Prostate gland (tissue), 2 donors: ENCODE data around the gene P3H2.

Experiments used
- POLR2A ChIP-seq: fragments of 450-650 bp; IDR thresholded peaks from one replicate; pipeline ENCODE4 v1.6.1; 2016; ENCODE audit warnings: antibody characterized with exemption, mild to moderate bottlenecking
- TF ChIP-seq, protein P1 (sequence below), 4 experiments: fragments of 200-600 bp in 2 of 4; fragments of 450-650 bp in 2 of 4; sonication (generic) in 2 of 4; IDR thresholded peaks; 1 replicate in 3 of 4; 2 replicates in 1 of 4; pipeline ENCODE4 v1.5.1; 2016 to 2019; ENCODE audit warnings: antibody characterized with exemption in 4 of 4, mild to moderate bottlenecking in 2 of 4, moderate library complexity in 2 of 4

DNA sequence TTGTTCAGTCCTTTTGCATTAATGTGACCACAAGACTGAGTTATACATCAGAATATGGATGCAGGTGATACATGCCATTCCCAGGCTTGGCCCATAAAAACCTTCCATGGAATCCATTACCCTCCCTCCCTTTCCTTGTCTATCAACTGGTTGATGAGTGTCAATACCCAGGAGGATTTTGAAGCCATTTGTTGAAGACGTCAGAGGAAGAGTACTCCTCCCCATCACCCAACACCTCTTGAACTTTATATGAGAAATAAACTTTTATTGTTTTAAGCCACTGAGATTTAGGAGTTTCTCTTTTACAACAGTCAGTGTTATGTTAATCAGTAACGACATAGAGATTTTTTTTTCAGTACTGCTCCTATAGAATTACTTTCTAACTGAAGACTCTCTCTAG, 55.5 kb downstream of the P3H2 start:
- no peak for TF ChIP-seq POLR2A
- TF ChIP-seq, protein P1, sequence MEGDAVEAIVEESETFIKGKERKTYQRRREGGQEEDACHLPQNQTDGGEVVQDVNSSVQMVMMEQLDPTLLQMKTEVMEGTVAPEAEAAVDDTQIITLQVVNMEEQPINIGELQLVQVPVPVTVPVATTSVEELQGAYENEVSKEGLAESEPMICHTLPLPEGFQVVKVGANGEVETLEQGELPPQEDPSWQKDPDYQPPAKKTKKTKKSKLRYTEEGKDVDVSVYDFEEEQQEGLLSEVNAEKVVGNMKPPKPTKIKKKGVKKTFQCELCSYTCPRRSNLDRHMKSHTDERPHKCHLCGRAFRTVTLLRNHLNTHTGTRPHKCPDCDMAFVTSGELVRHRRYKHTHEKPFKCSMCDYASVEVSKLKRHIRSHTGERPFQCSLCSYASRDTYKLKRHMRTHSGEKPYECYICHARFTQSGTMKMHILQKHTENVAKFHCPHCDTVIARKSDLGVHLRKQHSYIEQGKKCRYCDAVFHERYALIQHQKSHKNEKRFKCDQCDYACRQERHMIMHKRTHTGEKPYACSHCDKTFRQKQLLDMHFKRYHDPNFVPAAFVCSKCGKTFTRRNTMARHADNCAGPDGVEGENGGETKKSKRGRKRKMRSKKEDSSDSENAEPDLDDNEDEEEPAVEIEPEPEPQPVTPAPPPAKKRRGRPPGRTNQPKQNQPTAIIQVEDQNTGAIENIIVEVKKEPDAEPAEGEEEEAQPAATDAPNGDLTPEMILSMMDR (IDR thresholded peaks at IDR 0.05), result no peak
